Stimulated activated CD4-positive, alpha-beta T cell treated with anti-CD3 and anti-CD28 coated beads, Interleukin-4, amount 100 ng/mL, for 24 hours (primary cell): Measurements from ENCODE around the gene MARS1.
"Not testable (repeated sequence)": the region's sequence is repeated elsewhere in the genome, so short reads cannot be mapped to it uniquely, and the experiment has no call there.

Experiments
- DNase-seq: peaks from one replicate; pipeline ENCODE4 v3.0.0-alpha.2; 2020

Gene MARS1

DNA sequence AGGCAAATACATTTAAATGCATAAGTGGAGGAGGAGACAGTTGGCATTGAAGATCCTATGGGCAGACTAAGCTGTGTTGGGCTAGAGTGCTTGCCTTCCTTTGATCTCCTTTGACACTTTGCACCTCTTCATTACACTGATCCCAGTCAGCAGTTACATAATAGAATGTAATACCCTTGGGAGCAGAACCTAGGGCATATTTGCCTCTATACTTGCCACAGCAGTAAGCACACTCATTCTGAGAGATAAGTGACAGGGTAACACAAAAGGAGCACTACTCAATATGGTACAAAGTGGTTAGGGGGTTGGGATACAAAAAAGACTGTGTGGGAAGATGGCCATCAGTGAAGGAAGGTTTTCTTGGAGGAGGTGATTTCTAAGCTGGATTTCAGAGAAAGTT lies 9.0 kb downstream of the MARS1 start:
- DNase-seq, result no peak

DNA sequence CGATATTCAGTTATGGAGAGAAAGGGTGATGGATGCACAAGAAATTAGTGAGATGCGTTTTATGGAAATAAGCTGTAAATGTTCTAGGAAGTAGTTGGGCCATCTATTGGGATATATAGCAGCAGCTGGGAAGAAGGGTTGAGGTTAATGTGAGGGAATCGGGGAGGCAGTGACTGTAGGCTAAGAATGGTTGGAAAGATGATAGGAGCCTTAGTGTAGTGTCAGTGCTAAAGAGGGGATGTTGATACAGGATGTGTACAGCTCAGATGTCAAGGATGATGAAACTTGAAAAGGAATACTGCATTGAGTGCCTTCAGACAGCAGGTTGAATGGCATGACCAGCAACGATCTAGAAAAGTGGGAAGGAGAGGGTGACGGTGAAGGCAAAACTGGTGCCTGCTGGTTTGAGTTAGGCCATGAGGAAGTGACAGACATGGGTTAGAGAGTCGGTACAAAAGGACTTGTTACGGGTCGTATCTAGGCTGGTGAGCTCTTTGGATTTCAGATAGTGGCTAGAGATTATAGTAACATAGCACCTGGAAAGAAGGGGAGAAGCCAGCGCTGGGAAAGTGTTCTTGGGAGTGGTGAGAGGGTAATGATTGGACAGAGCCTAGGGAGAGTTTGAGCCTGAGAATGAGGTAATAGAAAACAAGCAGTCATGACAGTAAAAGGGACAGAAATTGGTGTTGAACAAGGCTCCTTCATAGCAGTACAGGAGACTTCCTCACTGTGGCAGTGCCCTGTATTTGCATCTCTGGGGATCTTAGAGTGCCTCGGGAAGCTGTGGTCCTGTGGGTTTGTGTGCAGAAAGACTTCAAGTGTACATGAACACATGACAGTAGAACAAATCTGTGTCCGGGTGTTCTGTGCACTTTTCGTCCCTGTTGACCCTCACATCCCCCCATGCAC lies 9.6 kb downstream of the MARS1 start:
- DNase-seq, result no peak

DNA sequence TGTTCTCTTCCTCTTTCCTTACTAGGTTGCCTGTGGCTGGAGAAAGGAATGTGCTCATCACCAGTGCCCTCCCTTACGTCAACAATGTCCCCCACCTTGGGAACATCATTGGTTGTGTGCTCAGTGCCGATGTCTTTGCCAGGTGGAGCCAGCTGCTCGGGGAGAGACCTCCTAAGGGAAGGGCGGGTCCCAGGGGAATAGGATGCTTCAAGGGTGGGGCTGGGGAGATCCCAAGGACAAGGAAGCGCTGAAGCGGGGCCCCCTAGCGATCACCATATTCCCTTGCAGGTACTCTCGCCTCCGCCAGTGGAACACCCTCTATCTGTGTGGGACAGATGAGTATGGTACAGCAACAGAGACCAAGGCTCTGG lies 10.2 kb downstream of the MARS1 start:
- DNase-seq, result no peak

DNA sequence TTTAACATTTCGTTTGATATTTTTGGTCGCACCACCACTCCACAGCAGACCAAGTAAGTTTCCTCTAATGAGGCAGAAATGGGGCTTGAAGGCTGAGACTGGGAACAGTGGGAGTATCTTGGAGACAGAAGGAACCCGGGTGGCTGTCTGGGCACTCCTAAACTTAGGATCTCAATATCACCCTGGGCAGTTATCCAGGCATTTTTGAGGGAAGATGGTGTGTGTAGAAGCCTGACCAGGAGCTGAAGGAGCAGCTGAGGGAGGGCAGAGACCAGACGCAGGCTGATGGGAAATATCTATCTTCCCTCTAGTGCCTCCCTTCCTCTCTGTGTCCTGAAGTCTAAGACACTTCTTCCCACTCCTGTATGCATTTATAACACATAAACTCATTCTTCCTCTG lies 10.7 kb downstream of the MARS1 start:
- no peak for DNase-seq

DNA sequence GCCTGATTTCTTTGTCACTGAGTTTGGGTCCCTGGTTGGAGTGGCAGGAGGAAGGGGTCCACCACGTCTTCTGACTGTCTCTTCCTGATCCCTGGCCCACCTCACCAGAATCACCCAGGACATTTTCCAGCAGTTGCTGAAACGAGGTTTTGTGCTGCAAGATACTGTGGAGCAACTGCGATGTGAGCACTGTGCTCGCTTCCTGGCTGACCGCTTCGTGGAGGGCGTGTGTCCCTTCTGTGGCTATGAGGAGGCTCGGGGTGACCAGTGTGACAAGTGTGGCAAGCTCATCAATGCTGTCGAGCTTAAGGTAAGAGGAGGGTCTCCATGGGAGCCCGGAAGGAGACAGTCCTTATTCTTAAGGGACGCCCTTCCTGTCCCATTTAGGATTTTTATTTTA lies 12.3 kb downstream of the MARS1 start:
- DNase-seq, result no peak

DNA sequence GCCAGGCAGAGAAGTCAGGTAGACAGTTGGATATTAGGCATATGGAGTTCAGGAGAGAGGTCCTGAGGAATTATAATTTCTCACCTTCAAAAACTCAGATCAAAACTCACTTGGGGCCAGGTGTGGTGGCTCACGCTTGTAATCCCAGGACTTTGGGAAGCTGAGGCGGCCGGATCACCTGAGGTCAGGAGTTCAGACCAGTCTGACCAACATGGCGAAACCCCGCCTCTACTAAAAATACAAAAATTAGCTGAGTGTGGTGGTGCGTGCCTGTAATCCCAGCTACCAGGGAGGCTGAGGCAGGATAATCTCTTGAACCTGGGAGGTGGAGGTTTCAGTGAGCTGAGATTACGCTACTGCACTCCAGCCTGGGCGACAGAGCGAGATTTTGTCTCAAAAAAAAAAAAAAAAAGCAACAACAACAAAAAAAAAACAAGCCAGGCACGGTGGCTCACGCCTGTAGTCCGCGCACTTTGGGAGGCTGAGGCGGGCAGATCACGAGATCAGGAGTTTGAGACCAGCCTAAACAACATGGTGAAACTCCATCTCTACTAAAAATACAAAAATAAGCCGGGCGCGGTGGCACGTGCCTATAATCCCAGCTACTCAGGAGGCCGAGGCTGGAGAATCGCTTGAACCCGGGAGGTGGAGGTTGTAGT lies 14.6 kb downstream of the MARS1 start:
- not testable (repeated sequence) for DNase-seq

DNA sequence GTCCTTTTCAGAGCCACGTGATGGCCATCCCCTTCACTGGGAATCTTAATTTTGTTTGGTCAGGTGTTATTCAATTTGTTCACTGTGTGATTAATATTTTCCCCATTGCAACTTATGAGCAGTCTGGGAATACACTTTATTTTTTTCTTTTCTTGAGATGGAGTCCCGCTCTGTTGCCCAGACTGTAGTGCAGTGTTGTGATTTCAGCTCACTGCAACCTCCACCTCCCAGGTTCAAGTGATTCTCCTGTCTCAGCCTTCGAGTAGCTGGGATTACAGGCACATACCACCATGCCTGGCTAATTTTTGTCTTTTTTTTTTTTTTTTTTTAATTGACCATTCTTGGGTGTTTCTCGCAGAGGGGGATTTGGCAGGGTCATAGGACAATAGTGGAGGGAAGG lies 18.7 kb downstream of the MARS1 start:
- not testable (repeated sequence) for DNase-seq

DNA sequence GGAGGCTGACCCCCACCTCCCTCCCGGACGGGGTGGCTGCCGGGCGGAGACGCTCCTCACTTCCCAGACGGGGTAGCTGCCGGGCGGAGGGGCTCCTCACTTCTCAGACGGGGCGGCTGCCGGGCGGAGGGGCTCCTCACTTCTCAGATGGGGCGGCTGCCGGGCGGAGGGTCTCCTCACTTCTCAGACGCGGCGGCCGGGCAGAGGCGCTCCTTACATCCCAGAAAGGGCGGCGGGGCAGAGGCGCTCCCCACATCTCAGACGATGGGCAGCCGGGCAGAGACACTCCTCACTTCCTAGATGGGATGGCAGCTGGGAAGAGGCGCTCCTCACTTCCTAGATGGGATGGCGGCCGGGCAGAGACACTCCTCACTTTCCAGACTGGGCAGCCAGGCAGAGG lies 19.9 kb downstream of the MARS1 start:
- DNase-seq, result not testable (repeated sequence)

DNA sequence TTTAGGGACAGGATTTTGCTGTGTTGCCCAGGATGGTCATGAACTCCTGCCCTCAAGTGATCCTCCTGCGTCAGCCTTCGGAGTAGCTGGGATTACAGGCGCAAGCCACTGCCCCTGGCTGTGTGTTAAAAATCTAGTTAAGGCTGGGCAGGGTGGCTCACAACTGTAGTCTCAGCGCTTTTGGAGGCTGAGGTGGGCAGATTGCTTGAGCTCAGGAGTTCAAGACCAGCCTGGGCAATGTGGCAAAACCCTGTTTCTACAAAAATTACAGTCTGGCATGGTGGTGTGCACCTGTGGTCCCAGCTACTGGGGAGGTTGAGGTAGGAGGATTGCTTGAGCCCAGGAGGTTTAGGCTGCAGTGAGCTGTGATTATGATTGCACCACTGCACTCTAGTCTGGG lies 23.3 kb downstream of the MARS1 start:
- no peak for DNase-seq

DNA sequence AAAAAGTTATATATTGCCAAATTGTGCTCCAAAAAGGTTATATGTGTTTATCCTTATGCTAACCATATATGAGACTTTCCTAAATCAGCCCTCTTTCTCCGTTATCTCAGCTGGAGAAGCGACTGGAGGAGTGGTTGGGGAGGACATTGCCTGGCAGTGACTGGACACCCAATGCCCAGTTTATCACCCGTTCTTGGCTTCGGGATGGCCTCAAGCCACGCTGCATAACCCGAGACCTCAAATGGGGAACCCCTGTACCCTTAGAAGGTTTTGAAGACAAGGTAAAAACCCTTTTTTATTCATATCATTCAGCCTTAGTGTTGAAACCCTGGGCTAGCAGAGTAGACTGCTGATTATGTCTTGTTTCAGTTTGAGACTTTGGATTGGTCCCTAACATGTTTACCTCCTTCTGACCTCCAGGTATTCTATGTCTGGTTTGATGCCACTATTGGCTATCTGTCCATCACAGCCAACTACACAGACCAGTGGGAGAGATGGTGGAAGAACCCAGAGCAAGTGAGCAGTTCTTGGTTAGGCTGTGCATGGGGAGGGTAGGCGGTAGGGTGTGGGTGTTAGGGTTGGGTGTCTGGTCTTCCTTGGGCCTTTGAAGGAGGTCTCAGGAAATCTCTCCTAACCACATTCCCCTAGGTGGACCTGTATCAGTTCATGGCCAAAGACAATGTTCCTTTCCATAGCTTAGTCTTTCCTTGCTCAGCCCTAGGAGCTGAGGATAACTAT lies 23.9 kb downstream of the MARS1 start:
- no peak for DNase-seq

DNA sequence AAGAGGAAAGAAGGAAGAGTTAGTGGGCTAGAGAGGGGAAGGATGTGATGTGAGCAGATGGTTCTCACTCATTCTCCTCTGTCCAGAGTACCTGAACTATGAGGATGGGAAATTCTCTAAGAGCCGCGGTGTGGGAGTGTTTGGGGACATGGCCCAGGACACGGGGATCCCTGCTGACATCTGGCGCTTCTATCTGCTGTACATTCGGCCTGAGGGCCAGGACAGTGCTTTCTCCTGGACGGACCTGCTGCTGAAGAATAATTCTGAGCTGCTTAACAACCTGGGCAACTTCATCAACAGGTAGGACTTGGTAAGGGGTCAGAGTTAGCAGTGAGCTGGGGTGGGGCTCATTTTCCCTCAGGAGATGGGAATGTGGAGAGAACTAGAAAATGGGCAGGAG lies 24.8 kb downstream of the MARS1 start:
- DNase-seq, result no peak

DNA sequence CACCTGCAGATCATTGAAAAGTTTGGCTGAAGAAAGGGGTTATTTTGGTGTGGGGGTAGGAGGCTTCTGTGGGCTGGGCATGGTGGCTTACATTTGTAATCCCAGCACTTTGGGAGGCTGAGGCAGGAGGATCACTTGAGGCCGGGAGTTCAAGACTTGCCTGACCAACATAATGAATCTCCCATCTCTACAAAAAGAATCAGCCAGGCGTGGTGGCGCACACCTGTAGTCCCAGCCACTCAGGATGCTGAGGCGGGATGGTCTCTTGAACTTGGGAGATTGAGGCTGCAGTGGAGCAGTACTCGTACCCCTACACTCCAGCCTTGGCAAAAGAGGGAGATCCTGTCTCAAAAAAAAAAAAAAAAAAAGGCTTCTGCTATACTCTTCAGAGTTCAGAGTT lies 25.4 kb downstream of the MARS1 start:
- DNase-seq, result no peak

DNA sequence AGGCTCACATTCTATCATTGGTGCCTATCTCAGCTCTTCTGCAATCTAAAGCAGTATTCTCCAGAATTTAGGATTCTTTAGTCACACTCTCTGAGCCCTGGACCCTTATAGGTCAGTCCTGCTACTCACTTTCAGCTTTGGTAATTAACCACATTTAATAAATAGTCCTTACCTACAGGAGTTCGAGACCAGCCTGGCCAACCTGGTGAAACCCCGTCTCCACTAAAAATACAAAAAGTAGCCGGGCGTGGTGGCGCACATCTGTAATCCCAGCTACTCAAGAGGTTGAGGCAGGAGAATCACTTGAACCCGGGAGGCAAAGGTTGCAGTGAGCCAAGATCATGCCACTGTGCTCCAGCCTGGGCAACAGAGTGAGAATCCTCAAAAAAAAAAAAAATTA lies 25.8 kb downstream of the MARS1 start:
- not testable (repeated sequence) for DNase-seq

DNA sequence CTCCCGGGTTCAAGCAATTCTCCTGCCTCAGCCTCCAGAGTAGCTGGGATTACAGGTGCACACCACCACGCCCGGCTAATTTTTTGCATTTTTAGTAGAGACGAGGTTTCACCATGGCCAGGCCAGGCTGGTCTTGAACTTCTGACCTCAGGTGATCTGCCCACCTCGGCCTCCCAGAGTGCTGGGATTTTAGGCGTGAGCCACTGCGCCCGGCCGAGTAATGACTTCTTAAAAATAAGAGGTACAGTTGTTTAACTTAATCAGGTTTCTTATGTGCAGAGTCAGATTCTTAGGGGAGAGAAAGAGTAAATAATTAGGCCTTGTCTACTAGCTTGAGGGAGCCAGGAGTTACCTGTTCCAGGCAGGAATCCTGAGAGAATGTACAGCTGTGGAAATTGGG lies 26.4 kb downstream of the MARS1 start:
- DNase-seq, result not testable (repeated sequence)

DNA sequence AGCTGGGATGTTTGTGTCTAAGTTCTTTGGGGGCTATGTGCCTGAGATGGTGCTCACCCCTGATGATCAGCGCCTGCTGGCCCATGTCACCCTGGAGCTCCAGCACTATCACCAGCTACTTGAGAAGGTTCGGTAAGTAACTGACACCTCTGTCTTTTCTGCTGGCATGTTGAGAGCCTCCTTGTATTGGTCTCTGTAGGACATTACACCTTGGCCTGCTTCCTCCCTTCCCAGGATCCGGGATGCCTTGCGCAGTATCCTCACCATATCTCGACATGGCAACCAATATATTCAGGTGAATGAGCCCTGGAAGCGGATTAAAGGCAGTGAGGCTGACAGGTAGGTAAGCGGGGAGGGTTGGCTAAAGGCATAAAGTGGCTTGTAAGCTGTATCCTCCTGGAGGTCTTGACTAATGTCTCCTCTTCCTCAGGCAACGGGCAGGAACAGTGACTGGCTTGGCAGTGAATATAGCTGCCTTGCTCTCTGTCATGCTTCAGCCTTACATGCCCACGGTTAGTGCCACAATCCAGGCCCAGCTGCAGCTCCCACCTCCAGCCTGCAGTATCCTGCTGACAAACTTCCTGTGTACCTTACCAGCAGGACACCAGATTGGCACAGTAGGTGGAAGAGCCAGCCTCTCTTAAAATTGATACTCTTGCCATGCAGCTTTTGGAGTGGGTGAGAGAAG lies 27.0 kb downstream of the MARS1 start:
- no peak for DNase-seq

DNA sequence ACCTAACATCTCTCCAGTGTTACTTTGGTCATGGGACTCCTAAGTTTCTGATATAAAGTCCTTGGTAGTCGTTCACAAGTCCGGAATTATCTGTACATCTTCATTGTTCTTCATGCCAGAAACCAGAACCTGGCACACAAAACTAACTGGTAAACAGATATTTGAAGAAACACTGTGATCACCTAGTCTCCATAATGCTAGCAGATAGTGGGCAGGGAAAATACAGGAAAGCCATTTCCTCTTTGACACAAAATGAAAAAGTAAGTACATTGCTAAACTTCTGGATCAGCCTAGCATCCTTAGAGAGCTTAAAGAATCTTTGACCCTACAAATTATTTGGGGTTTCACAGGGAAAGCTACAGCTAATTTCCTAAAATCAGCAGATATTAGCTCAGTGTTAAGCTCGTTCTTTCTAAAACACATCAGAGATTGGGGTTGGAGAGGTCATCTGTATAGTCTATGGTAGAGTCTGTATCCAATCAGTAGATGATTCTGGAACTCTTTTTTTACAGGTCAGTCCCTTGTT lies 27.6 kb downstream of the MARS1 start:
- DNase-seq, result no peak

DNA sequence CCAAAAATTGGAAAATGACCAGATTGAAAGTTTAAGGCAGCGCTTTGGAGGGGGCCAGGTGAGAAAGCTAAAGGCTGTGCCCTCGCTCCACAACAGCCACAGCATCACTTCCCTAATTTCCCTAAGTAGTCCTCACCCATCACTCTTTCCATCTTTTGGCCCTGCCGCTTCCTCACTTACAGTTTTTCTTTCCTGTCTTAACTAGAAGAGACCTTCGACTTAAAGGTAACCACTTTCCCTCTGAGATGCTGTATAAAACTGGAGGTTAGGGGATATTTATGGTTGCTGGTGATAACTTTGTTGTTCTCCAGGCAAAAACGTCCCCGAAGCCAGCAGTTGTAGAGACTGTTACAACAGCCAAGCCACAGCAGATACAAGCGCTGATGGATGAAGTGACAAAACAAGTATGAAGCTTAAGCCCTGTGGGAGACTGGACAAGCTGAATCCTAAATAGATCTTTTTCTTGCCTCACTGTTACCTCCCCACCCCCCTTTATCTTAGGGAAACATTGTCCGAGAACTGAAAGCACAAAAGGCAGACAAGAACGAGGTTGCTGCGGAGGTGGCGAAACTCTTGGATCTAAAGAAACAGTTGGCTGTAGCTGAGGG lies 28.2 kb downstream of the MARS1 start:
- no peak for DNase-seq

DNA sequence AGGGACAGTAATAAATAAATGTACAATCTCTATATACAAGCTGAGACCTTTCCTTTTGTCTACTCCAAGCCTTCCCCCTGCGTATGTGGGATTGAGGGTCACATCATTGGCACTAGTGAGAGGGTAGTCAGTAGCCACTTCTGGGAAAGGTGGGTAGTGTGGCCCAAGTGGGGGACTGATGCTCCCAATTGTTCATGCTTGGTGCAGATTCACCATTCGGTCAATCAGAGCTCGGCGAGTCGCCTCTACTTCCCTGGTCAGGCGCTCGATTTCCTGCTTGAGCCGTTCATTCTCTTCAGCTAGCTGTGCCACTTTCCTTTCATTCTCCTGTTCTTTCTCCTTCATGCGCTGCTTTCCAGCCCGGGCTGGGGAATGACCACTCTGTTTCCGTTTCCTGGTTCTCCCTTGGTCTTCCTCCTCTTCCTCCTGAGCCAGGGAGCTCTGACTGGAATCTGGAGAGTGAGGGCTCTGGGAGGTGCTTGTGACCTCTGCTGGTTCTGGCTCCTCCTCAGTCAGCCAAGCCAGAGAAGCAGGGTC lies 28.8 kb downstream of the MARS1 start:
- no peak for DNase-seq

DNA sequence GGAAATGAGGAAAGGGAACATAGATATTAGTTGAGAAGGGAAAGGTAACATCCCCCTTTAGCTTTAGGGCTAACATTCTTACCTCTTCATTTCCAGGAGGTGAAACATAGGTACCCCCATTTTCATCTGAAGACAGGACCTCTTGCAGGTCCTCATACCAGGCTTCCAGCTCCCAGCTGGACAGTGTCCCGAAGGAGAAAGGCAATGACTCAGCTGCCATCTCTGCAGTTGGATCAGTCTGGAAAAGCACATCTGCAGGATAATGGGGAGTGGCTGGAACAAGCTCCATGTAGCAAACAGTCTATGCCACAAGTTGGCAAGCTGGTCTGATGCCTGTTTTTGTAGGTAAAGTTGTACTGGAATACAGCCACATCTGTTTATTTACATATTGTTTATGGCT lies 29.3 kb downstream of the MARS1 start:
- DNase-seq, result no peak

DNA sequence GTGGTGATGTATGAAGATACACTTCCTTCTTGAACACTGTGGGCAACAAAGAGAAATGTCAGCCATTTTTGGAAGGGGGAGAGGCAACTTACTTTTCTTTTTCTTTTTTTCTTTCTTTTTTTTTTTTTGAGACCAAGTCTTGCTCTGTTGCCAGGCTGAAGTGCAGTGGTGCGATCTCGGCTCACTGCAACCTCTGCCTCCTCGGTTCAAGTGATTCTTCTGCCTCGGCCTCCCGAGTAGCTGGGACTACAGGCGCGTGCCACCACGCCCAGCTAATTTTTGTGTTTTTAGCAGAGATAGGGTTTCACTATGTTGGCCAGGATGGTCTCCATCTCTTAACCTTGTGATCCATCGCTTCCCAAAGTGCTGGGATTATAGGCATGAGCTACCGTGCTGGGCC lies 29.9 kb downstream of the MARS1 start:
- not testable (repeated sequence) for DNase-seq

DNA sequence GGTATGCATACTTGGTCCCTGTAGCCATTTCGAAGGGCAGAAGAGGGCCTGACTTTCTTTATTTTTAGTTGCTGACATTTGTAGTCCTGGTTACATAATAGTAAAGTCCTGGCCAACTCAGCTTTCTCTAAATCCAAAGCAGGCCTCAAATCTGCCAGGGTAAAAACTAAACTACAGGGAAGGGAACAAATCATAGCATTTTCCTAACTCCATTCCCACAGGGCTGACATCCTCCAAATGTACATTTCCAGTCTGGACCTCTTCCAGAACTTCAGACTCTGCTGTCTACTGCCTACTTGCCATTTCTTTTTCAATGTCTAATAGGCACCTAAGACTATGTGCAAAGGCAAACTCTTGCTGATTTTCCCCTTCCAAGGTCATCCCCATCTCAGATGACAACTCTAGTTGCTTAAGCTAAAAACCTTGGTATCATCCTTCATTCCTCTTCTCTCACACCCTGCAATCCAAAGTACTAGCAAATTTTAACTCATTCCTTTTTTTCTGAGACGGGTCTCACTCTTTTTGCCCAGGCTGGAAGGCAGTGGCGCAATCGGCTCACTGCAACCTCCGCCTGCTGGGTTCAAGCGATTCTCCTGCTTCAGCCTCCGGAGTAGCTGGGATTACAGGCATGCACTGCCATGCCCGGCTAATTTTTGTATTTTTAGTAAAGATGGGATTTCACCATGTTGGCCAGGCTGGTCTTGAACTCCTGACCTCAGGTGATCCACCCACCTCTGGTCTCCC lies 30.5 kb downstream of the MARS1 start:
- DNase-seq, result no peak
